ENCODE measurements around the gene DCN.

The DCN gene

DNA sequence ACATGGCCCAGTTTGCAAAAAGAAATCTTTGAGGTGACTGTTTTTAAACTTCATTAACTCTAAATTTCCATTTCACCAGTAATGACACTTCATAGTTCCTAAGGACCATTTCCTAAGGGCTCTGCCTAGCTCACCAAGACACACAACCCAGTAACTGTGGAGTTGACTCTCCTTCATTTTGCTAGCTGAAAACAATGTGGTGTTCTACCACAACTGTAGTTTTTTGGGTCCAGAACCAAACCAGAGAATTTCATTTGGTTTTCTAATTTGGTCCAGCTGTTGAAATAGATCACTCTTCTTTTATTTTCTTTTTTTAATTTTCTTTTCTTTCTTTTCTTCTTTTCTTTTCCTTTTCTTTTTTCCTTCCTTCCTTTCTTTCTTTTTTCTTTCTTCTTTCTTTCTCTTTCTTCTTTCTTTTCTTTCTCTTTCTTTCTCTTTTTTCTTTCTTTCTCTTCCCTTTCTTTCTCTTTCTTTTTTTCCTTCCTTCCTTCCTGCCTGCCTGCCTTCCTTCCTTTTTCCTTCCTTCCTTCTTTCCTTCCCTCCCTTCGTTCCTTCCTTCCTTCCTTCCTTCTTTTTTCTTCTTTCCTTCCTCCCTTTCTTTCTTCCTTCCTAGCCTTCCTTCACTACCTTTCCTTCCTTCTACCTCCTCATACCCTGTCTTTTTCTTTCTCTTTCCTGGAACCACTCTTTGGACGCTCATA is 52.8 kb downstream of the DCN start:
- DNase-seq = no peak

DNA sequence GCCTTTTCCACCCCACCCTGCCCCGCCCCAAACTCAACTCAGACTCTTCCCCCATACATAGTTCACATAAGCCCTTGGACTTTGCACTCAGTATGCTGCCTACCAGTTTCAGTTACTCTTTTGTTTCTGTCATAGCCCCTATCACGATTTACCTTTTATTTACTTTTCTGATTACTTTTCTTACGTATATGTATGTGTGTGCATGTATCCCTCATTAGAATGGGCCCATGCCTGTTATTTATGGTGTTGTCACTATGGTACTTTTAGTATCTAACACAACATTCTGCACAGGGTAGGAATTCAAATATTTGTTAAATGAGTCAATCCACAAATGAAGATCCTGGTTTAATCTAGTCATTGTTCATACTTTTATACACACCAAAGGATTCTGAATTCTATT is 54.9 kb downstream of the DCN start:
- DNase-seq = no peak

DNA sequence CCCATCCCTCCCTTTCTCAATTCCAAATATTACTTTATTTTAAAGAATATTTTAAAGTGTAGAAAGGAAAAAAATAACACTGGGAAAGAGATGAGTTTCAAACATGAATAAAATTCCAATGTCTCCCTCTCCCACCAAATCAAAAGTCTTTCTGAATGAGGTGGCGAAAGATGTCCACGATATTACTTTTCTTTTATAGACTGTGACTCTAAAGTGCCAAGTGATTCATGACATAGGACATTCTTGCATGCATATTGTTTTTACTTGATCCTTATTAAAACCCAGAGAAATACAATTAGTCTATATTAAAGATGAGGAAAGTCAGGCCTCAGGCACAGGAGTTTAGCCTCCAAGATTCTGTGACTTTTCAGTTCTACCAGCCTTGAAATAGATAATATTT is 55.3 kb downstream of the DCN start:
- DNase-seq = no peak

DNA sequence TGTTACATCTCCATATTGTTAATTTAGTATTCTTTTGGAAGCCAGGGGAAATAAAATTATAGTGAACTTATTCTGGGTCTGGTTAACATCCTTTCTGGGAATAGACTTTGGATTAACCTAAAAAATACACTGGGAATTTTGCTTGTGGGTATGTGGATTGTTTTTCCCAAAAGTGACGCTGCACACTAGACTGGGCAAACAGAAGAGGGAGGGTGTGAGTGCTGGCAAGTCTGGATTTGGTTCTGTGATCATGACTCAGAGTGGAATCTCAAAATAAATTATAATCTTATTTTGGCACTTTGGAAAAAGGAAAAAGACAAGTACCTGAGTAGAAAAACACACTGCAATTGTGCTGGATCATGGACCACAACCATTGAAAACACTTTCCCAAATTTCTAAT is 56.1 kb downstream of the DCN start:
- DNase-seq = no peak

DNA sequence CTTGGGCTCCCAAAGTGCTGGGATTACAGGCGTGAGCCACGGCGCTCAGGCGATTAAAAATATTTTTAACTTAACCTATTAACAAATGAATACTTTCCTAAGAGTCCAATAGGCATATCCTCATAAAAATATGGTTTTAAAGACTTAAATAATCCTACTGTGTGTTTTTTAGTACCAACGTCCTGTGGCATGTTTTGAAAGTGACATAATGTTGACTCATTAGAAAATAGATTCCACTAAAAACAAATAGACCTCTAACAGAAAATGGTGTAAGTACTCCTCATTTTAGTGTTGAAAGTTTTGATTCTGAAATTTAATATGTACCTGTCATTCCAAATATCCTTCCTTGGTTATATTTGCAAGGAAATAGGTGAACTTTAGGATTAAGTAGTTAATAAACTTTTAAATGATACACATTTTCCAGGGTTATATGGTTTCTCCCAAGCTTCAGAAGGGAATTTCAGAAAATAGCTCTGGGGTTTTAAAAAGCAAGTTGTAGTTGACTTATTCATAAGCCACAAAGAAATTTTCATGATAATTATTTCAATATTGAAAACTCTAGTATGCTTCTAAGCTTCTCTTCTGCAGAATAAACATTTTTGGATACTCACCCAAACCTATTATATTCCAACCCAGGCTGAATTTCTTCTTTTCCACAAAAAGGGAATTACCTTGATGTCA is 59.2 kb downstream of the DCN start:
- DNase-seq = no peak

DNA sequence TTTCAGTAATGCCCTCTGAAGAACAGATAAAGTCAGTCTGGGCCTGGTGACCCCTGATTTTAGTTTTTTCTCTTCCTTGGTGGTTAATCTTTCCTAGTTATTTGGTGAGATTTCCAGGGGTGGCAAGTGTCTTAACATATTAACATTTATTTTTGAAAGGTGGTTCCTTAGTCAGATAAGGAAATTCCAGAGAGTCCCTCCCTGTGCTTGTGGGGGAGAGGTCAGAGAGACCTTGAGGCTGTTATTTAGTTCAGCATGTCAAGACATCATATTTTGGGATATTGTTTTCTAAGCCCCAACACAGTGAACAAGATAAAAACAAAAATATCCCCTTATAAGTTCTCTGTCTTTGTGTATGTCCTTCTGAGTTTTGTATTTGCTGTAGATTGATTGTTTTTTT is 61.8 kb downstream of the DCN start:
- no peak for DNase-seq

DNA sequence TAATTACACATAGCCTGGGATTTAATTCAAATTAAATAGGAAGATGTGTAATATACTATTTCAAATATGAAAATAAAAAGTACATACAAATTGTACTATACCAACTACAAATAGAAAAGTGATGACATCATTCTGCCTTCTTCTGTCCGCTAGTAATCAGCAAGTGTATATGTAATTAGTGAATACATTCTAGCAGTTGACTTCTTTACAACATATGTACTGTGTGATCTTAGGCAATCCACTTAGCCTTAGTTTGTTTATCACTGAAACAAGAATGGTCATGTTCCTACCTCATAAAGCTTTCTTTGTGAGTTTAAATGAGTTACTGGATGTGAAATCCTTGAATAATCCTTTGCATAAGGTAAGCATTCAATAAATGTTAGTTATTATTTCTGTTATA is 63.5 kb downstream of the DCN start:
- DNase-seq = no peak

DNA sequence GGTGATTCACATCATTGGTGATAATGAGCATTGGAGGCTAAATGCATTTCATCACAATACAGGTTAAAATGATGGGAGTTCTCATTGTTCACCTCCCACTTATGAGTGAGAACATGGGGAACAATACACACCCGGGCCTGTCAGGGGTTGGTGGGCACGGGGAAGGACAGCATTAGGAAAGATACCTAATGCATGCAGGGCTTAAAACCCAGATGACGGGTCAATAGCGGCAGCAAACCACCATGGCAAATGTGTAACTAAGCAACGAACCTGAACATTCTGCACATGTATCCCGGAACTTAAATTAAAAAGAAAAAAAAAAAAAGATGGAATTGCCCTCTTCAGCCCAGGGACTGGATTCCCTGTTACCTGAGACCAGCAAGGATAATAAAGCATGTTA is 69.0 kb downstream of the DCN start:
- DNase-seq = no peak

DNA sequence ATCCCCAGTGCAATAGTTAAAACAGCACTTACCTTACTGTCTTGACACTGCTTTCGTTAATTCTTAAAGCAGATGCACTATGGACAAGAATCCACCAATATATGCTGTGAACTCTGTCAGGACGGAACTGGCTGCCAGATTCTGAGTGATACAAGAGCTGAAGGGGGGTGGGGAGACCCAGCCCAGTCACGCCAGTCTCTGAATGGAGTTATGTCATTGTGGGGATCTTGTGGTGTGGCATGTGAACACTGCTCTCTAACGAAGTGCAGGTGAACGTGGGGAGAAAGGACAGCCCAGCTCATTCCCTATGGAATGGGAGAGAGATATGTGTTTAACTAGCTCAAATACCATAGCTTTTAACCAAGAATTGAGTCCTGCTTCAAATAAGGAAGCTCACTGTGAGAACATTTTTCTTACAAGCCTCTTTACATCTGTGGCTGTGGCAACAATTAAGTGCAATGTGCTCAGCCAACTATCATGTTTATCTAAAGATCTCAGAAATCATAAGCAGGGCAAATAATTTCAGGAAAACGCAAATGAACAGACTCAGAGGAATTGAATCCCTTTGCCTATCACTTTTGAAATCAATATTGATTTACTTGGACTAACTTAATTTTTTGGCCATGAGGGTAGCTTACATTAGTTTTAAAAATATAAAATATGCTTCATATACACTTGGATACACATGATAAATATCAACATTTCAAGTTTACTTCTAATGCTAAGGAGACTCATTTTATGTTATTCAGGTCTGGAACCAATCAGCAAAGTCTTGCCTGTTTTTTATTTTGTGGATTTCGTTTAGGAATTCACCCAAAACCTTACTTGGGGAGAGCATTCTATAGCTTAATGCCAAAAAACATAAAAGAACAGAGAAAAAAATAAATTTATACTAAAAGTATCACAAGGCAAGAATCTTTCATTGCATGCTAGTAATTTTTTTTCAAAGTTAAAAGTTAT is 71.0 kb downstream of the DCN start, which contains the start of gene LUM:
LUM (minus strand) TSS at position 129 of the 960 bp plus-strand sequence. CDS start 2,515 bp downstream, outside the sequence.
- peak; percentile 92 for DNase-seq

DNA sequence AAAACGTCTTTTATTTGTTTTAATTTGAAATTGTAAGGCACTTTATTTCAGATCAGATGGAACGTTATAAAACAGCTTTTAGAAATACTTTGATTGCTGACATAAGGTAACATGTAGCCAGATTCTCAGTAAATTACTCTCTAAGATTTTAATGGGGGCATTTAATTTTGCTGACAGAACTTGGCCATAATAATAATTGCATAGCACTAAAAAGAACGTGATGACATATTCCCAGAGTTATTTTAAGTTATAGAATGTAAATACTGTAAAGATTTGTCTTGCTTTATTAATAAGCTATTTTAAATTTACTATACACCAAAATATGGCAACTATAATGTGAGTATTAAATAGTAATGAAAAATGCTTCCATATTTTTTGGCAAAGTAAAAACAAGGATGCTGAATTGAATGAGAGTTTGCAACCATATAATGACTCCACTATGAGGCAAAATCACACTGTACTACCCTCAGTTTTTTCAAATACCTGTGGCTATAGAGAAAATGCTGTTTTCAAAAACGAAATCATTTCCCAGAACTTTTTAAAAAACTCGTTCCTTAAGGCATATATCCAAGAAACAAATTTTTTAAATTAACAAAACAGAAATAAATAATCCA is 72.2 kb downstream of the DCN start:
- DNase-seq = no peak

DNA sequence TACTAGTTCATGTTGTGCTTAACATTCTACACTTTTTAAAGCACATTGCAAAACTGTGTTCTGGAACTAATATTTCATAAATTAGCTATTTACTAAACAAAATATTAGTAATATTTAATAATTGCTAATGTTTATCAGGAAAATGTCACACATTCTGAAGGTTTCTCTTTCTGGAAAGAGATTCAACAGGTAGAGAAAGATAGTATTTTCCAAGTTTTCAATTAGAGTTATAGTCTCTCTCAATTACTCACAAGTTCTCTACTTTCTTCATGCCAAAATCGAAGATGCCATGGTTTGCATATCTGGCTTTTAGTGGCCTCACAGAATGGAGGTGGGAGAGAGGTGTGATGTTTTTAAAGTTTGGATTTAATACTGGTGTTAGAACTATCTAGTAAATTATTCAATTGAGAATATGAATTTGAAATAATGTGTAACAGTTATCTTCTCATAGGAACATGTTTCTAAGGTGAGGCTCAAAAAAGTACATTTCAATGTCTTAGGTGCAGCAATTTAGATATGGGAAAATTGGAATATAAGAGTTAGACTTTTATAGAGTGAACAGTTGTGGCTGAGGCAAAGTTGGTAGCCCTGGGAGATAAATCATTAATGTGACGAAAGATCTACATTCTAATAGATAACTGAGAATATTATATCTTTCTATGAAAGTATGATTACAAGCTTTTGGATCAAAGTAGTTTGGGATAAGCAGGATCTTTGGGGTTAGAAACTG is 72.9 kb downstream of the DCN start:
- DNase-seq = no peak

DNA sequence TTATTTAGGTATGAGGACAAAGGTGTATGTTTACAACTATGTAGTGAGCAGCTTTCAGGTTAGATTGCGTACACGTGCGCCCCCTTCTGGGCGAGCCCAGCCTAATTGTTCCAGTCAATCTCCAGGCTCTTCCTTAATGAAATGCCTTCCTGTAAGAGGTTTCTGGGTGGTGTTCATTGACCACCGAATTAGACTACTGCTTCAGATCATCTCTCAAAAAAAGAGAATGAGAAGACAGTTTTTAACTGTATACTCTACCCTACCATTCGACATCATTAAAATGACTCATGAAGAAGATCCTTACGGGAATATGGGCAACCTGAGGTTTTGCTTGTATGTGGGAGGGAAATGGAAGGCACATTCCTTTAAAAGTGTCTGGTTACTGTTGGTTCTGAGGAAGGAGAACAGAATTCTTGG is 73.5 kb downstream of the DCN start:
- DNase-seq = peak; percentile 89

DNA sequence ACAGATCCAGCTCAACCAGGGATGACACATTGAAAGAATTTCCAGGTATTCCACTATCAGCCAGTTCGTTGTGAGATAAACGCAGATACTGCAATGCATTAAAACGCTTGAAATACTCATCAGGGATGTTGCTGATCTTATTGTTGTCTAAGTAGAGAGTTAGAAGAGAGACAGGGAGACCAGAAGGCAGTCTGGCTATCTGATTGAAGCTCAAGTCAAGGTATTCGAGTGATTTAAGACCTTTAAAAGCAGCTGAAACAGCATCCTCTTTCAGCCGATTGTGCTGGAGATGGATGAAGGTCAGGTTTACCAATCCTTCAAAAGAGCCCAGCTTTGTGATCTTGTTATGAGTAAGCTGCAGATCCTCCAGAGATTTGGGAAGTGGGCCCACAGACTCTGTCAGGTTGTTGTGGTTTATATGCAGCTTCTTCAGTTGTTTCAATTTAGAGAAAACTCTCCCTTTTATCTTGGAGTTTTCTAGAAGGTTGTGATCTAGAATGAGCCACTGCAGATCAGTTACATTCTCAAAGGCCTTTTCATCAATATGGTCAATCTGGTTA is 74.3 kb downstream of the DCN start:
- DNase-seq = no peak

DNA sequence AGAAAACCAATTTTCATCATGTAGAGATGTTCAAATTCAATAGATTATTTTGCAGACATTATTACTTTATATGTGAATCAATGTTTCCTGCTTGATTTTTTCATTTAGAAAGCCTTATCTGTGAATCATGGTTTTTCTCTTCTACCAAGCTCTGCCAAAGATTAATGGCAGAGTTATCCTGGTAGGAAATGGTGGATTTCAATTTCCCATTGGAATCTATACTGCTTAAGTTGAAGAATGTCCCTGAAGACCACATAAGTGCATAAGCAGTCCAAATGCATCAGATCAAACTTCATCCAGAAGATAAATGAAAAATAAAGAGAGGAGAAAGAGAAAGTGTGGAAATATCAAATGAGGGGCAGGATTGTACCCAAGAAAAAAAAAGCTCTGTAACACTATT is 76.3 kb downstream of the DCN start:
- DNase-seq = no peak

DNA sequence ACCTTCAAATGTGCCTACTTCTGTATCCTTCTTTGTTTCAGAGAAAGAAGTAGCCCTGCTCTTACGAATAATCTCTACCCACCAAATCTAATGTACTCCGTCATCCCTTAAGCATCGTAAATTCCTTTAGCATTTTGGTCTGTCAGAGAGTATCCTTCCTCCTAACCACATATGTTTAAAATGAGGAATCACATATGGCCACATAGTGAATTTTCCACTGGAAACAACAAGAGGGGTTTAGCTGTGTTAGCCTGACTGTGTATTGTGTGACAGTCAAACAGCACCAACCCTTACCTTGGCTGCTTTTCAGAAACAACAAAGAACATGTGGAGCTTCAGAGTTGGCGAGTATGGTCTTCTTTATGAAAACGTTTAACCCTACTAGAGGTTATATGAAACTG is 76.8 kb downstream of the DCN start:
- no peak for DNase-seq

DNA sequence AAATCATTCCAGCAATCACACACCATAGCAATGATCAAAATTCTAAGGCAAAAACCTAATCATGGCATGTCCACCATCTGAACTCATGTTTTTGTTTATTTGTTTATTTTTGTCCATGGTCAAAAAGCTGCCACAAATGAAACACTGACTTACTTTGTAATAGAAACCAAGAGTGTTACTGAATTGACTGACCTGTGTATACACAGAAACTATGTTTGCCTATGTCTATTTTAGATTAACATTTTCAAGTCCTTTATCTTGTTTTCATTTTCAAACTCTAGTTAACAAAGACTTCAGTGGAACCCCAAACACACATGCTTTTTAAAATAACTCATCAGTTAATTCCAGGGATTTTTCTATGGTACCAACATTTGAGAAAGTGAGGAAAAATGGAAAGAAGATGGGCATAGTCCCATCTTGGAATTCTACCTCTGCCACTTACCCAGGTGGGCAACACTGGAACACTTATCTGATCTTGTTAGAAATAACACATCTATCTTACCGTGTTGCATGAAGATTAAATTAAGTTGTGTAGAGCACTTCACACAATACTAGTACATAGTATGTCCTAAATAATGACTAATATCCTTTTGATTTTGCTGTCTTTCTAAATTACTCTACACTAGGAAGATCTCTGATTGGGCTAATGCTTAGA is 77.7 kb downstream of the DCN start:
- DNase-seq = no peak

DNA sequence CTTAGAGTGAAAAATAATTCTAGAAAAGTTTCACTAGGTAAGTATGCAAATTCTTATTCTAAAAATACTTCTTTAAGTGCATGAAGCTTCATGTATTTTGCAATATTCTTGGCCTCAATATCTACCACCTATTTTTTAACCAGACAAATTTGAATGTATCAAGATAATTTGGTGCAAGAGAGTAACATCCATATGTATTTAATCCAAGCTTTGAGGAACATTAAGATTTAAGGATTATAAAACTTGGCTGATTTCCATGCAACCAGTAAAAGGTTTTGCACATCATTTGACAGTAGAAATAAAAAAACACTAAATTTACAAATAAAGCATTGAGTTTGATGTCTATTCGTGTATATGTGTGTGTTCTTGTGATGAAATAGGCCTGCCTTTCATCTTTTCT is 79.0 kb downstream of the DCN start:
- DNase-seq = no peak

DNA sequence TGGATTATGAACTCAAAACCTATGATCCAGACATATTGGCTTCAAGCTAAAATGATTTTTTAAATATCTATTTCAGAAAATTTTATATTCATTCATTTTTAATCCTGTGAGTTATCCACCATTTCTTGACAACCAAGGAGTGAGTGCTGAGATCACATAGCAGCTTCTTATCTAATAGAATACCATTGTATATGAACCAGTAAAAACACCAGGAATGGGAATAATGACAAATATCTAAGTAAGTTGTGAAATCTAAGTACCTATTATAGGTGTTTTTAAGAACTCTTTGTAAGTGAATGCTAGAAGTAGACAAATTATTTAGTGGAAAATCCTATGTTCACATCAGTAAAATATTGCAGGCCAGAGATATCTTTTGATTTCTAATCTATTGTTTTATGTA is 79.5 kb downstream of the DCN start:
- DNase-seq = no peak

DNA sequence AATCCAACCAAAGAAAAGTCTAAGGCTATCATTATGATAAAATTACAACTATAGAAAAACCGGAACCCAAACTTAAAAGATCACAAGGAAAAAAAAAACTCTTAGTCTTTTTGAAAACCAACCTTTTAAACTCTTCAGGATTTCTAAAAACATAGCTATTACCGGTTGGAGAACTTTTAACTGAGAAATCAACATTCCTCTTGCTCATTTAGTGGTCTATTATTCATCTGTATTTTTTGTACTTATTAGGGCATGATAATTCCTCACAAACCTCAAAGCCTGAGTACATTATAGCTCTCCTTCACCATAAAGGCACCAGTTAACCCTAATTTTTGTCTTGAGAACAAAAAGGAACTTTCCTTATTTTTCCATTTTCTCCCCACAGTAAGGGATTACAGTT is 81.7 kb downstream of the DCN start:
- DNase-seq = no peak

DNA sequence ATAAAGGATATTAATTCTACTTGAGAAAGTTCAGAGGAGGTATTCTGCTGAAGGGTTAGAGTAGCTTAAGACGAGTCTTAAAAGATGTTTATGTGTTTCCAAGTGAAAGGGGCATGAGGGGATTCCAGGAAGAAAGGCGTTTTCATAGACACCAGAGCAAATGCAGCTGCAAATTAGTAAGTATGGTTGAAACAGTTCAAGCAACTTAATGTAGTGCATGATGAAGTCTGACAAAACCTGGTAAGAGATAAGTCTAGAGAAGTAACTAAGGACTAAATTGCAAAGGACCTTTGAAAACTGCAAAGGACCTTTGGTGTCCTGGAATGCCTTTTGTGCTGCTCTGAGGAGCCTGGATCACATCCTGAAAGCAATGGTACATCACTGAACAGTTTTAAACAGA is 82.8 kb downstream of the DCN start:
- DNase-seq = no peak

DNA sequence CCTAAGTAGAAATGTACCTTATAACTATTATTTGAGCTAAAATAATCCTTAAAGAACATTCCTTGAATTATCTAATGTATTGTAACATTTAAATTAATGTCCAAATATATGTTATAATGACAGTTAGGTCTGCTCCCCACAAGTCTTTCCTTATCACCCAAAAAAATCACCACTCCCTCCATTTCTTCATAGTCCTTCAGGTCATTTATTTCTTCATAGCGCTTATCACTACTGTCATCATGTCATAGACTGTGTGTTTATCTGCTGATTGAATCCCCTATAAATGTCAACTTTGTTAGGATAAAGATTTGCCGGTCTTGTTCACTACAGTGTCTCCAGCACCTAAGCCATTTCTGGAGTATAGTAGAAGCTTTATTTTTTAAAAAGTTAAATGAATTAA is 83.3 kb downstream of the DCN start:
- no peak for DNase-seq

DNA sequence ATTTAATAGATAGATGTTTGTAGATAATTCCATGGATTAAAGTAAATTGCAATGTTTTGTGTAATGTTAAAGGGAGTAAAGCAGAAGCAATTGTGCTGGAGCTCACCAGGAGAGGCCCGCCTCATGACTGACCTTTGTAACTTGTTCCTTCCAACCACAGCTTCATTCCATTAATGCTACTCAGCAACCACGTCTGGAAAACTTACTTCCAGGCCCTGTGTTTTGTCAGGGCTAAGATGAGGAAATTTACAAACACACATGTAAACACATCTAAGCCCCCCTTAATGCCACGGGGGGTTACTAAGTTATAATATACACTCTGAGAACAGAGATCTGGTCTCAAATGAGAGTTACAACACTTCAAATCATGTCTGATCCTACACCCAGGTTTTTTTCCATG is 83.7 kb downstream of the DCN start:
- no peak for DNase-seq

Data from femur (tissue), 1 donor.